Chondrocyte (in vitro differentiated cells): ENCODE data around the gene INPP4A. TPM values are rescaled to one million over a fixed set of nuclear protein-coding genes. Genes with fewer than 3 reads are reported as not detected.
A peak's percentile ranks its signal among the peaks of the same experiment; 100 is the strongest.

Experiments
- DNase-seq: peaks from one replicate; pipeline ENCODE4 v3.0.0; 2021; ENCODE audit warnings: mixed read lengths, low spot score
- H3K27ac Mint-ChIP-seq: one replicate; pipeline ENCODE4 v1.8.0; 2021; ENCODE audit warnings: mild to moderate bottlenecking, moderate library complexity, mixed read lengths; ENCODE audit not compliant: unreplicated experiment
- H3K27me3 Mint-ChIP-seq: 2 replicates; pipeline ENCODE4 v1.8.0; 2021; ENCODE audit warnings: low read depth, mixed read lengths
- H3K36me3 Mint-ChIP-seq: 2 replicates; pipeline ENCODE4 v1.8.0; 2021; ENCODE audit warnings: low read depth, mixed read lengths
- H3K4me1 Mint-ChIP-seq: 2 replicates; pipeline ENCODE4 v1.8.0; 2021; ENCODE audit warnings: low read depth, mild to moderate bottlenecking, mixed read lengths
- H3K4me3 Mint-ChIP-seq: one replicate; pipeline ENCODE4 v1.8.0; 2021; ENCODE audit warnings: mild to moderate bottlenecking, moderate library complexity, mixed read lengths; ENCODE audit not compliant: unreplicated experiment
- H3K9me3 Mint-ChIP-seq: 2 replicates; pipeline ENCODE4 v1.8.0; 2021; ENCODE audit warnings: low read depth, mixed read lengths
- total RNA-seq: library from RNA; stranded (reverse); gene quantifications from 3 replicates; pipeline ENCODE4 v1.2.1, GENCODE V29; 2021
- TF ChIP-seq, protein P1 (sequence below): fragments of 200-600 bp; sonication (generic); IDR thresholded peaks from 2 replicates; pipeline ENCODE4 v1.5.0; 2021; ENCODE audit warnings: antibody characterized with exemption, mild to moderate bottlenecking, moderate library complexity

Gene INPP4A
- total RNA-seq, 1 donor from 2014 or later: 26.1 TPM

DNA sequence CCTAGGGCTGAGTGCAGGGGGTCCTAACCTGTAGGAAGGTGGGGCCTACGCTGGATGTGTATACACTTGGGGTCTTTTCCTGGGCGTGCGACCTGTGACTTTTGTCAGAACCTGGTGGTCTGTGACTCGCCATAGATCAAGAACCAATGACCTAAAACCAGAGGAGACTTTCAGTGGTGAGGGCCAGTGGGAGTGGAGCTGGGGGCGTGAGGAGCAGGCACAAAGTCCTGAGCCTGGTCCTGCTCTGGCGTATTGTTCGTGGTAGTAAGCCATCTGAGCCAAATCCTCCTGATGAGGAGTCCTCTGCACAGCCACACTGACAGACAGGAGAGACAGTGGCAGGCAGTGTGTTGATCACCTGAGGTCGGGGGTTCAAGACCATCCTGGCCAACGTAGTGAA is 8.9 kb downstream of the INPP4A start:
- Mint-ChIP-seq H3K27me3 (no peaks in the 10 kb centered on the region), H3K4me1 (peaks cover 30% of the 10 kb centered on the region), H3K36me3 (no peaks in the 10 kb centered on the region), H3K27ac (no peak overlapping the region), H3K9me3 (no peaks in the 10 kb centered on the region), H3K4me3 (no peak overlapping the region)
- DNase-seq: no peak
- TF ChIP-seq, protein P1, sequence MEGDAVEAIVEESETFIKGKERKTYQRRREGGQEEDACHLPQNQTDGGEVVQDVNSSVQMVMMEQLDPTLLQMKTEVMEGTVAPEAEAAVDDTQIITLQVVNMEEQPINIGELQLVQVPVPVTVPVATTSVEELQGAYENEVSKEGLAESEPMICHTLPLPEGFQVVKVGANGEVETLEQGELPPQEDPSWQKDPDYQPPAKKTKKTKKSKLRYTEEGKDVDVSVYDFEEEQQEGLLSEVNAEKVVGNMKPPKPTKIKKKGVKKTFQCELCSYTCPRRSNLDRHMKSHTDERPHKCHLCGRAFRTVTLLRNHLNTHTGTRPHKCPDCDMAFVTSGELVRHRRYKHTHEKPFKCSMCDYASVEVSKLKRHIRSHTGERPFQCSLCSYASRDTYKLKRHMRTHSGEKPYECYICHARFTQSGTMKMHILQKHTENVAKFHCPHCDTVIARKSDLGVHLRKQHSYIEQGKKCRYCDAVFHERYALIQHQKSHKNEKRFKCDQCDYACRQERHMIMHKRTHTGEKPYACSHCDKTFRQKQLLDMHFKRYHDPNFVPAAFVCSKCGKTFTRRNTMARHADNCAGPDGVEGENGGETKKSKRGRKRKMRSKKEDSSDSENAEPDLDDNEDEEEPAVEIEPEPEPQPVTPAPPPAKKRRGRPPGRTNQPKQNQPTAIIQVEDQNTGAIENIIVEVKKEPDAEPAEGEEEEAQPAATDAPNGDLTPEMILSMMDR: no peak

DNA sequence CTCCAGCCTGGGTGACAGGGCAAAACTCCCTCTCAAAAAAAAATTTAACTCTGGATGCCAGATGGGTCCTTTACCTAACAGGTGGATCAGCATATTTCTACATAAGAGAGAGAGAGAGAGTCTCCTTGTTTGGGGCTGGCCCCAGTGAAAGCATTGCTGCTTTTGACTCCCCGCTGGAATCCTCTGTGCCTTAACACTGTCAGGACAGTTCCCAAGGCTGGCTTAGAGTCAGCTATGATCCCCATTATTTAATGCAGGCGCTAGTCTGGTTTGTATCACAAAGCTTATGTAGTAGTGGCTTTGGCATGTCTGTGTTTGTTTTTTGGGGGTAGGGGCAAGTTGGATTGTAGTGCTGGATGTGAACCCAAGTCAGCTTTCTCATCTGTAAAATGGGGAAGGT is 9.4 kb downstream of the INPP4A start:
- Mint-ChIP-seq H3K4me1 (peaks cover 31% of the 10 kb centered on the region), H3K27ac (peak overlapping the region; percentile 81)

DNA sequence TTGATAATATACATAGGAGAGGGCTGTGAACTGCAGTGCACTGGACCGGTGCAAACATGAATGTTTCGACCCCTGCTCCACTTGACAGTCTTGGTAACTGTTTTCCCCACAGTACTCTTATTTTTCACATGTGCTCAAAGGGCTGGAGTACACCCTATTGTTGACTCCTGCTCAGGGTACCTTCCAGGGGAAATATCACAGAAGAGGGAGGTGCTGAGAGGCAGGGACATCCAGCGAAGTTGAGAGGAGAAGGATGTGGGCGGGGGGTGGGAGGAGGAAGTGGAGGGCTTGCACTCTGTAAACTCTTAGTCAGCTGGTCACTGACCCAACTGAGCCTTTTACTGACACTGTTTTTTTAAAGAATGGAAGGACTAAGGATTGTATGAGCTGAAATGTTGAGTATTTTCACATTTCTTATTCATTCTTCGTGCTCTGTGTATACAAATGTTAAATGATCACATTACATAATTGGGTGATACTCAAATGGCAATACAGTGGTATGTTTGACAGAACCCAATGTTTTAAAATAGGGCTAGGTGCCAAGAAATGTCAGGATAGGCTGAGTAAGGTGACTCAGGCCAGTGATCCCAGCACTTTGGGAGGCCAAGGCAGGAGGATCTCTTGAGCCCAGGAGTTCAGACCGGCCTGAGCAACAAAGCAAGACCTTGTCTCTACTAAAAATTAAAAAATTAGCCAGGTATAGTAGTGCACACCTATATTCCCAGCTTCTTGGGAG is 10.0 kb downstream of the INPP4A start:
- no peaks in the 10 kb centered on the region for H3K9me3 Mint-ChIP-seq
- H3K36me3 Mint-ChIP-seq: no peaks in the 10 kb centered on the region
- TF ChIP-seq, protein P1: no peak
- H3K4me1 Mint-ChIP-seq: peaks cover 31% of the 10 kb centered on the region
- H3K4me3 Mint-ChIP-seq: no peak overlapping the region
- no peak for DNase-seq
- peak overlapping the region; percentile 81 for H3K27ac Mint-ChIP-seq
- H3K27me3 Mint-ChIP-seq: no peaks in the 10 kb centered on the region

More for the DNA sequence above, 9.4 kb downstream of the INPP4A start:
- DNase-seq: no peak
- Mint-ChIP-seq H3K9me3 (no peaks in the 10 kb centered on the region), H3K27me3 (no peaks in the 10 kb centered on the region), H3K36me3 (no peaks in the 10 kb centered on the region), H3K4me3 (no peak overlapping the region)
- TF ChIP-seq, protein P1: no peak

DNA sequence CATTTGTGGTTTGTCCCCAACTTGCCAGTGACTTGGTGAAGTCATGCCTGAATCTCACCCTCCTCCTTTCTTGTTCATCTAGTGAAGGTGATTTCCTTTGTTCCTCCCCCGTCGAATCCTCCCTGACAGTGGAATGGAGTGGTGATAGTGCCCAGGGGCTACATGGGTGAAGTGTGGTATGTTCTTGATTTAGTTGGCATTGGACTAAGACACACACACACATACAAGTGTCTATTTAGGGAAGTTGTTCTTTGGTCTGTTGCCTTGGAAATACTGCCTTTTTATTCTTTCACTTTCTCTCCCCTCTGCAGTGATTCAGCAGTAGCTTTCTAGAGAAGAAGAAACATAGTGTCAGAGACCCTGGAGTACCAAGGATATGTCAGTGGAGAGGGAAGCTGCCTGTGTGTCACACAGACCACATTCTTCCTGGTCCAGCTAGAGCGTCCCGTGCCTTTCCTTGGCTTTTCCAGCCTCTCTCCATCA is 10.9 kb downstream of the INPP4A start:
- peak overlapping the region; percentile 81 for H3K27ac Mint-ChIP-seq
- H3K36me3 Mint-ChIP-seq: no peaks in the 10 kb centered on the region
- TF ChIP-seq, protein P1: no peak
- peaks cover 31% of the 10 kb centered on the region for H3K4me1 Mint-ChIP-seq
- no peaks in the 10 kb centered on the region for H3K9me3 Mint-ChIP-seq
- H3K4me3 Mint-ChIP-seq: peak overlapping the region; percentile 5
- H3K27me3 Mint-ChIP-seq: no peaks in the 10 kb centered on the region
- DNase-seq: no peak

DNA sequence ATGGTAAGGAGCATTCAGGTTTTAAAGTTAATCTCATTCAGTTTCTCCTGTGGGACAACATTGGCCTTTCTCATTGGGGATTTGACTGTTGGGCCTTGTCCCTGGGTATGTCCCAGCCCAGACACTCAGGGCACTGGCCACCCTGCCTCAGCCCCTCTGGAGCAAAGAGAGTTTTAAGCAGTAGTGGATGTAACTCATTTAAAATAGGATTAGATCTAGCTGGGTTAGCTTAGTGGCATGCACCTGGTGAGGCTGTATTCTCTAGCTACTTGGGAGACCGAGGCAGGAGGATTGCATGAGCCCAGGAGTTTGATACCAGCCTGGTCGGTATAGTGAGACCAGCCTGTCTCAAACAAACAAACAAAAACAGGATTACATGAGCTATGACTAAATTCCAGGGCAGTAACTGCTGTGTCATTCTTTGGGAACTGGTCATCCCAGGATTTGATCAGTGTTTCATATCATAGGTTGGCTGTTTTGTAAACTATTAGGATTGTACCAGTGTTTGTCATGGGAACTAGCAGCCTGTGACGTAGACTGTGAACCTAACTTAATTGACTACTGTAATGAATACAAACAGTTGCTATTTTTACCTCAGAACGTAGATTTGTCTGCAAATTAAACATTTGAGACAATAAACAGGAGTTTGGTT is 12.5 kb downstream of the INPP4A start:
- H3K9me3 Mint-ChIP-seq: no peaks in the 10 kb centered on the region
- H3K36me3 Mint-ChIP-seq: no peaks in the 10 kb centered on the region
- no peak for DNase-seq
- no peaks in the 10 kb centered on the region for H3K27me3 Mint-ChIP-seq
- peaks cover 34% of the 10 kb centered on the region for H3K4me1 Mint-ChIP-seq
- no peak overlapping the region for H3K4me3 Mint-ChIP-seq
- TF ChIP-seq, protein P1: no peak
- peak overlapping the region; percentile 50 for H3K27ac Mint-ChIP-seq
